SK-N-SH (cell line): Measurements from ENCODE around the gene HASPIN.

Experiments
- CTCF ChIP-seq: fragments of 200-600 bp; sonication (generic); IDR thresholded peaks from 2 replicates; pipeline ENCODE4 v1.6.1; 2017; ENCODE audit warnings: antibody characterized with exemption, mild to moderate bottlenecking, moderate library complexity
- EP300 ChIP-seq, 2 experiments: IDR thresholded peaks; 2 replicates each; pipeline versions ENCODE4 v1.4.0 to v1.6.1; 2012; ENCODE audit warnings: borderline replicate concordance in 1 of 2, low read depth in 1 of 2, low read length in 1 of 2
- GABPA ChIP-seq: IDR thresholded peaks from 2 replicates; pipeline ENCODE4 v1.4.0; 2012; ENCODE audit warnings: low read depth, mild to moderate bottlenecking
- GATA2 ChIP-seq: sonication (generic); formaldehyde crosslinking; IDR thresholded peaks from 2 replicates; pipeline ENCODE4 v1.5.0; 2020; ENCODE audit warnings: mild to moderate bottlenecking, missing genetic modification reagents
- MAX ChIP-seq: IDR thresholded peaks from 2 replicates; pipeline ENCODE4 v1.4.0; 2012; ENCODE audit warnings: low read depth
- MXI1 ChIP-seq: IDR thresholded peaks from 2 replicates; pipeline ENCODE4 v1.6.1; 2012; ENCODE audit warnings: mild to moderate bottlenecking, low read depth, low read length, improper control_type of control experiment
- POLR2AphosphoS5 ChIP-seq: IDR thresholded peaks from 2 replicates; pipeline ENCODE4 v1.6.1; 2012; ENCODE audit warnings: low read depth, low read length
- REST ChIP-seq: IDR thresholded peaks from 2 replicates; pipeline ENCODE4 v1.6.1; 2012; ENCODE audit warnings: mild to moderate bottlenecking, low read depth, low read length, moderate library complexity
- RFX5 ChIP-seq: IDR thresholded peaks from 2 replicates; pipeline ENCODE4 v1.6.1; 2012; ENCODE audit warnings: mild to moderate bottlenecking, improper control_type of control experiment, low read length
- SMC3 ChIP-seq: IDR thresholded peaks from 2 replicates; pipeline ENCODE4 v1.6.1; 2012; ENCODE audit warnings: low read depth, low read length, improper control_type of control experiment
- TAF1 ChIP-seq: IDR thresholded peaks from 2 replicates; pipeline ENCODE4 v1.6.1; 2012; ENCODE audit warnings: low read depth, mild to moderate bottlenecking, low read length, moderate library complexity, borderline replicate concordance
- TCF12 ChIP-seq: IDR thresholded peaks from 2 replicates; pipeline ENCODE4 v1.4.0; 2012

GRCh38 chr17:3750296-3750695 lies 26.6 kb downstream of the HASPIN start:
- no peak for TF ChIP-seq TCF12
- no peak for TF ChIP-seq CTCF
- TF ChIP-seq GABPA = no peak
- no peak for TF ChIP-seq POLR2AphosphoS5
- TF ChIP-seq GATA2 (CRISPR knock-in tag) = no peak
- TF ChIP-seq EP300 (IDR thresholded peaks at IDR 0.05; ENCODE audit: borderline replicate concordance in 1 of 2, low read depth in 1 of 2, low read length in 1 of 2) = no peak
- no peak for TF ChIP-seq TAF1
- TF ChIP-seq MAX = no peak
- no peak for TF ChIP-seq REST
- no peak for TF ChIP-seq MXI1
- TF ChIP-seq RFX5 = no peak
- no peak for TF ChIP-seq SMC3
